HG02623 (cell line): ENCODE measurements around the gene TRMT5.

Experiments
- ATAC-seq: cut with Tn5 transposase; IDR thresholded peaks from one replicate; pipeline ENCODE4 v1.9.1; 2021; ENCODE audit warnings: moderate library complexity; ENCODE audit not compliant: unreplicated experiment

Gene TRMT5

DNA sequence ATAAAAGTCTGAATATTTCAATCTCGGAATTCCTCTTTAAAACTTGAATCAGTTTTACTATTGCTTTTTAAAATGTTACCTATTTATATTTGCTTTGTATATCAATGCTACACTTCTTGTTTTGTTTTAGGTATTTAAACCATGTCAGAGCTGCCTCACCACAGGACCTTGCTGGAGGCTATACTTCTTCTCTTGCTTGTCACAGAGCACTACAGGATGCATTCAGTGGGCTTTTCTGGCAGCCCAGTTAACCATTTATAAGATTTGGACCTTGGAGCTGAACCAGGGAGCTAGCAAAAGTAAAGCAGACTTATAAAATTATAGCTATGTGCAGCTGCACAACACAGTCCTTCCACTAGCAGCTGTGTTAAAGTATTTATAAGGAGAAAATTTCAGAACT lies 12.8 kb downstream of the TRMT5 start:
- no peak for ATAC-seq

DNA sequence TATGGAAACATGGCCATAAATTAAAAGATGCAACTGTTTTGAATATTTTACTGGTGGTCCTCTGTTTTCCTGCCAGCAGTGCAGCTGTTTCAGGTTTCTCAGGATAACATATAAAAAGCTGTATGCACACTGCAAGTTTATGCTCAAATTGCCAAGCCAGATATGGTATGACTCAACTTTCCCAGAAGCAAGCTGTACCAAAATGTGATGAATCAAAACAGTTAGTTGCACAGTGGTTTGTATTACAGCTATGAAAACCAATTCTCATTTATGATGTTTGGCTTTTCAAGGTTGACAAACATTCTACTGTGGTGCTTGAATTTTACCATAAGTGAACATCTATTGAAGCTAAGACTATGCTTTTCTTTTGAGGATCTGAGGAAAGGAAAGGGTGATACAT lies 15.5 kb downstream of the TRMT5 start:
- no peak for ATAC-seq

DNA sequence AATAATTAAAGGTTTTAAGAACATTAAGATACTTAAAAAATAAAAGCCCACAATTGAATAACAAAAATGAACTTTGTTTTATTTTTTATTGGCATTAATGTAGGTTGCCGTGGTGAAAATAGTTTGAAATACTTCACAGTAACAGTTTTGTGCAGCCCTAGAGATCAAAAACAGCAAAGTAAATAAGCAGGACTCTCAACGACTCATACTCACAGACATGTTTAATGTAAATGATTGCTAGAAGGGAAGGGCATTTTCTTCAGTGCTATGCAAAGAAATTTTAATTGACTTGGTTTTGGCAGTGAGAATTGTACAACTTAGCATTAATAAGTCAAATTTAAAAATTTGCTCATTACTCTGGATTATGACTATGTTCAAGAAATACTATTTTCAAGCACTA lies 16.0 kb downstream of the TRMT5 start:
- no peak for ATAC-seq

GRCh38 chr14:60963761-60964160 lies 17.1 kb downstream of the TRMT5 start:
- ATAC-seq = no peak

- ATAC-seq = no peak
These were observed 22.7 kb downstream of the TRMT5 start for GRCh38 chr14:60958146-60958545.

- ATAC-seq = no peak
These were observed 24.2 kb downstream of the TRMT5 start for GRCh38 chr14:60956632-60957031.

- no peak for ATAC-seq
These were observed 24.7 kb downstream of the TRMT5 start for GRCh38 chr14:60956202-60956601.

- ATAC-seq = no peak
These were observed 29.0 kb downstream of the TRMT5 start for GRCh38 chr14:60951776-60952435.

- no peak for ATAC-seq
These were observed 34.1 kb downstream of the TRMT5 start for GRCh38 chr14:60946773-60947172.

DNA sequence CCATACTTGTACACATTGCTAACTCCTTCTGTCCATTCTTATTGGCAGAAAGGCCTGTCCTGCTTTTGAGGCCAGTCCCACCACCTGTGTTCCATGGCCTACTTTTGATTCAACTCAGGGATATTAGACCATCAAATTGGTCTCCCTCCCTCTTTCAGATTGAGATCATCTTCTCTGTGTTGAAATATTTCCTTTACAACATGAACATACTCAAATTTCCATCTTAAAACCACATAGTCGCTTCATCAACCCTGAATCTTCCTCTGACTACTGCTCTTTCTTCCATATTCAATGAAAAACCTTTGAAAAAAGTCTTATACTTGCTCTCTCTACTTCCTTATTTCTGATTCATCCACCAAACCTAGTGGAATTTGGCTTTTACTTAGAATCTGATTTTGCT lies 34.9 kb downstream of the TRMT5 start:
- no peak for ATAC-seq

DNA sequence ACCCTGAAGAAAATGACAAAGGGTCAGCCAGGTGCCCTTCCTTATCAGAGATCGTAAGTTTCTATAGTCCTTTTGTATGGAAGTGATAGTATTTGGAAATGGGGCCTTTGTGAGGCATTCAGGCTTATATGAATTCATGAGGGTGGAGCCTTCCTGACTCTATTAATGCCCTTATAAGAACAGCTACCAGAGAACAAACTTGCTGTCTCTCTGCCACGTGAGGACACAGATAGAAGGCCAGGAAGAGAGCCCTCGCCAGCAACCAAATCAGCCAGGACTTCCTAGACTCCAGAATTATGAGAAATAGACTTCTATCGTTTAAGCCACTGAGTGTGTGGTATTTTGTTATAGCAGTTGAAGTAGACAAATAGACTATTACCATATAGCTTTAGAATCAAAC lies 36.7 kb downstream of the TRMT5 start:
- no peak for ATAC-seq

GRCh38 chr14:60943637-60944032 lies 37.2 kb downstream of the TRMT5 start:
- no peak for ATAC-seq

GRCh38 chr14:60935319-60935718 lies 45.6 kb downstream of the TRMT5 start:
- ATAC-seq = no peak

DNA sequence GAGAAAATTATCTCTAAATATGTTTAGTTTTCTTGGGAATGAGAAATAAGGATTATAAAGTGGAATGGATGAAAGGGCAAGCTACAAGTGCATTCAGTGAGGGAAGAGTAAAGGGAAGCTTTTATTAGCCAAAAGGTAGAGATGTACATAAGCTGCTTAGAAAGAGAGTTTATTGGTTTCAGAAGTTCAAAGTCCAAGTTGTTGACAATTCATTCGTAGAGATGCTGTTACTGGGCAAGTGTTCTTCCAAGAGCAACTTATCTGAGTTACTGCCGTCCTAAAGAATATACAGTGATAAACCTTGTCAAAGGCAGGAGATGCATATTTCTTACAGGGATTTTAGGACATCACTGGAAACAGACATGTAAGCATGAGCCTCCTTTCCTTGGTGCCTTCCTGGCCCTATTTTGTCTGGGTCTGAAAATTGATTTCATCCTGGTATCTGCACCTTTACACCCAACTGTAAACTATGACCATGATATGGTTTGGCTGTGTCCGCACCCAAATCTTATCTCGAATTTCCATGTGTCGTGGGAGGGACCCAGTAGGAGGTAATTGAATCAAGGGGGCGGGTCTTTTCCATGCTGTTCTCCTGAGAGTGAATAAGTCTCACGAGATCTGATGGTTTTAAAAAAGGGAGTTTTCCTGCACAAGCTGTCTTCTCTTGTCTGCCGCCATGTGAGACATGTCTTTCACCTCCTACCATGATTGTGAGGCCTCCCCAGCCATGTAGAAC lies 46.8 kb downstream of the TRMT5 start:
- no peak for ATAC-seq

DNA sequence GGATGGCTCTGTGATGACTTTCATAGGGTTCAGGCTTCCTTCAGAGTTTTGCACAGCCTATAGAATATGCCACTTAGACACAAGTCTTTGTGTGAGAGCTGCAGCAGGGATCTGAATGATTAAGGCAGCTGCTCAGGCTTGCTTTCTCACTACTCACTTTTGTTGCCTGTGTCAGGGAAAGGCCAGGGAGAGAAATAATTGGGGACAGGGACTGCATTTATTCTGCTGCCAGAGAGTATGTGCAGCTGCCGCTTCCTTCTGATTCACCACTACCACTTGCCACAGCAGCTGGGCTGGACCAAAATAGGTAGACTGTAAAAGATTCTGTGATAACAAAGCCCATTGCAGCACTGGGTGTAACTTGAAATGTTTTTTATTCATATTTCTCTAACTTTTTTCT lies 49.7 kb downstream of the TRMT5 start:
- ATAC-seq = no peak

DNA sequence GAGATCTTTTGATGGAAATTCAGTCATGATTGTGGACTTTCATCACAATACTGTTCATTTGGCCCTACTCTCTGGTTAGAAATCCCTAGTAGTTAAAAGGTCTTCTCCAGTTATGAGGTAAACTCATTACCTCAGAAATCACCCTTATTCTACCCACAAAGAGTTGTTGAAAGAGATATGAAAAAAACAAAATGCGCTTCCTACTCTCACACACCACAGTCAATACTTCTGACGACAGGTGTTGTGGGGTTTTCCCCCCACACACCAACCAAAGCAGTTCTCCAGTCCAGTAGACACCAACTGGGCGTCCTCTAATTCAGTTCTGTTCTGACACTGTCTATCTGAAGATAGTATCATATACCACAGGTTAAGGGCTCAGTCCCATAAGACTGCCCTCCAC lies 54.9 kb downstream of the TRMT5 start:
- ATAC-seq = peak; percentile 96

DNA sequence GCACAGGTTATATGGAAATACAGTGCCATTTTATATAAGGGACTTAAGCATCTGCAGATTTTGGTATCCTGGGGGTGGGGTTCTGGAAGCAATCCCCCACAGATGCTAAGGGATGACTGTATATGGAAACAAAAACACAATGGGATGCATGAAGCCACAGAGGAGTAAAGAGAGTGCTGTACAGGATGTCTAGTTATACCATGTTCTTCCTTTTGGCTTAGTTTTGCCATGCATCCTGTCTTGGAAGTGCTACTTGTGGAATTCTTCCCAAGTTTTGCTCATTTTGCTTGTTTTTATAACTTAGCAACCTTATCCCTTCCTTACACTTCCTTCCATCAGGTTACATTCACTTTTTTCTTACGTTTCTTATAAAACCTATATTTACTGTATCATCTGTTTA lies 55.6 kb downstream of the TRMT5 start:
- ATAC-seq = no peak

GRCh38 chr14:60922050-60922449 lies 58.8 kb downstream of the TRMT5 start:
- no peak for ATAC-seq
